ENCODE measurements around the gene ZNG1A.
"Not testable (repeated sequence)": the region's sequence is repeated elsewhere in the genome, so short reads cannot be mapped to it uniquely, and the experiment has no call there.

Gene ZNG1A

DNA sequence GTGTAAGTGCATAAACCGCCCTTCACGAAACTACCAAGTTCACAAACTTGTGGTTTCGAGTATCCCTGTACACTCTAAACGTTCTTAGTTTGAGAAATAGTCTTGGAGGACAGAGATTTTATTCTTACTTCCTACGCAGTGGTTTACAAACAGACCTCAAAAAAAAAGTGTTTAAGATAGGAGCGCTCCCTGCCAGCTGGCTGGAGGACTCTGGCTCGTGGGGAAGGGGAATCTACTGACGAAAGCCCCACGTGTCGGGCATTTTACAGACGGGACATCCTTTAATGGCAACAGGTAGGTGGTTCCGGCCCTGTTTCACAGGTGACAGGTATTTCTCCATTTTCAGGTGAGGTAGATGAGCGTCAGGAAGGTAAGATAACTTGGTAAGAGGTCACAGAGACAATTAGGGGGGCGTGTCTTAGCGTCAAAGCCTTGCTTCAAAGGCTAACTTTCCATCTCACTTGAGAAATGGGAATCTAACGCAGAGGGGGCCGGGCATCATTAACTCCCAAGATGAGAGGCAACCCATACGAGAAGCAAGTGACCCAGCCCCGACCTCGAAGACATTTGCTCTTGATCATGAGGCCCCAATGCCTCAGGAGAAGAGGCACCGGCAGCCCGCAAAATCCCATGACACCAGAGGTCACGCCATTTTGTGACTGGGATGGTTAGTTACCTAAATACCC, 573 bp downstream of the ZNG1A start:
- not testable (repeated sequence) for DNase-seq (ENCODE audit: low read depth in 2 of 2)

DNA sequence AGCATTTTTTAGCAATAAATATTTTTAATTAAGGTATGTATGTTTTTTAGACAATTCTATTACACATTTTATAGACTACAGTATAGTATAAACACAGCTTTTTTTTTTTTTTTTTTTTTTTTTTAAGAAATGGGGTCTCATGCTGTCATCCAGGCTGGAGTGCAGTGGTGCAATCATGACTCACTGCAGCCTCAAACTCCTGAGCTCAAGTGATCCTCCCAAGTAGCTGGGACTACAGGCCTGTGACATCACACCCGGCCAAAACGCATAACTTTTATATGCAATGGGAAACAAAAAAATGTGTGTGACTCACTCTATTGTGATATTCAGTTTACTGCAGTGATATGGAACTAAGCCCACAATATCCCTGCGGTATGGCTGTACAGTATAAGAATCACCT, 9.1 kb downstream of the ZNG1A start:
- DNase-seq (ENCODE audit: low read depth in 2 of 2) = not testable (repeated sequence)

DNA sequence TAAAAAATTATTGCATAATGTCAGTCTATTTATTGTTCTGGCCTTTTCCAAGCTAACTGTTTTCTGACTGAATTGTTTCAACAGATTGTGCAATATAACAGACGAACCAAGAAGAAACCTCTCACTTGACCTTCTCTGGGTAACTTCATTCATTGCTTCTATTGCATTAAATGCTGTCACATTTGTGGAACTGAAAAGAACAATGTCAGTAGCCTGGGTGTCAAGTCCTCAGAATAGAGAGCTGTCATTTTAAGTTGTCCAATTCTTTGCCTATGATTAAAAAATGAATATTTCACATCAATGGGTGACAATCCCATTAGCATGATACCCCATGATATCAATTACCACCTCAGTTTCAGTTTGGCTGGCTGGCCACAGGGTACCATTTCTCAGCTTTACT, 19.0 kb downstream of the ZNG1A start:
- DNase-seq (ENCODE audit: low read depth in 2 of 2) = not testable (repeated sequence)

DNA sequence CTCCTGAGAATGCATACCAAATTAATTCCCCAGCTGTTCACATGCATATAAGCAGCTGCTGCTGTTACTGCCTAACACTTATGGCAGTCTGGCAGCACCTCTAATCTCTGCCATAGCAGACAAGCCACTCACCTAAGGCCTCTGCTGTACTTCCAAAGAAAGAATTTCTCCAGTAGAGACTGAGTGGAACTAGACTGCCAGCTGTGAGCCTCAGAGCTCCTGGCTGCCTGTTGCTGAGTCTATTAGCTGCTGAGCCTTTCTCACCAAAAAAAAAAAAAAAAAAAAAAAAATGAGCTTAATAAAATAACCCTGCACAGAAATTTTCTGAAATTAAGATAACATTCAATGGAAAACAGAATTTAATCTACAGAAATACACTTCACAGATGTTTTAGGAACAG, 27.7 kb downstream of the ZNG1A start:
- DNase-seq (ENCODE audit: low read depth in 2 of 2) = not testable (repeated sequence)

DNA sequence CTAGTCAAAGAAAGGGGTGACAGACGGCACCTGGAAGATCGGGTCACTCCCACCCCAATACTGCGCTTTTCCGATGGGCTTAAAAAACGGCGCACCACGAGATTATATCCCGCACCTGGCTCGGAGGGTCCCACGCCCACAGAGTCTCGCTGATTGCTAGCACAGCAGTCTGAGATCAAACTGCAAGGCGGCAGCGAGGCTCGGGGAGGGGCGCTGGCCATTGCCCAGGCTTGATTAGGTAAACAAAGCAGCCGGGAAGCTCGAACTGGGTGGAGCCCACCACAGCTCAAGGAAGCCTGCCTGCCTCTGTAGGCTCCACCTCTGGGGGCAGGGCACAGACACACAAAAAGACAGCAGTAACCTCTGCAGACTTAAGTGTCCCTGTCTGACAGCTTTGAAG, 39.0 kb downstream of the ZNG1A start:
- DNase-seq (ENCODE audit: low read depth in 2 of 2) = not testable (repeated sequence)

DNA sequence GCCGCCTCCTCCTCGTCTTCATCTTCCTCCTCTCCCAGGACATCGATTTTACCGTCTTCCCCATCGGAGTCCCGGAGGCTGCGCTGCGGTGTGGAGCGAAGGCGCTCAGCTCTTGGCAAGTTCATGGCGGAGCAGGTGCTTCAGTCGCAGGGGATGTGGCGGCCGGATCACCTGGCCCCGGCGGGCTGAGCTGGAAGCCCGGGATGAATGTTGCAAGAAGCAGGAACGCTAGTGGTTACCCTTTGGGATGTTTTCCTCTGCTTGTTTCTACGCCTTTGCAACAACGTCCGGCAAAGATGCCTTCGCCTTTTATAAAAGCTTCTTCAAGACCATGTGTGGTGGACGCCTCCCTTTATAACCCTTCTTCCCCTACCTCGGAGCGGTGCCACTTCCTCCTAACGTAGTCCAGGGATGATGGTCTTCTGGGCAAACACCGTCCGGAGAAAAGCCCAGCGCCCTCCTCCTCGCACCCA, 60.8 kb downstream of the ZNG1A start, which contains the start of gene FOXD4:
TSS of gene FOXD4 (minus strand) at position 423 of the 473 bp plus-strand sequence. CDS start at position 125, 298 bp downstream.
- not testable (repeated sequence) for DNase-seq (ENCODE audit: low read depth in 2 of 2)

DNA sequence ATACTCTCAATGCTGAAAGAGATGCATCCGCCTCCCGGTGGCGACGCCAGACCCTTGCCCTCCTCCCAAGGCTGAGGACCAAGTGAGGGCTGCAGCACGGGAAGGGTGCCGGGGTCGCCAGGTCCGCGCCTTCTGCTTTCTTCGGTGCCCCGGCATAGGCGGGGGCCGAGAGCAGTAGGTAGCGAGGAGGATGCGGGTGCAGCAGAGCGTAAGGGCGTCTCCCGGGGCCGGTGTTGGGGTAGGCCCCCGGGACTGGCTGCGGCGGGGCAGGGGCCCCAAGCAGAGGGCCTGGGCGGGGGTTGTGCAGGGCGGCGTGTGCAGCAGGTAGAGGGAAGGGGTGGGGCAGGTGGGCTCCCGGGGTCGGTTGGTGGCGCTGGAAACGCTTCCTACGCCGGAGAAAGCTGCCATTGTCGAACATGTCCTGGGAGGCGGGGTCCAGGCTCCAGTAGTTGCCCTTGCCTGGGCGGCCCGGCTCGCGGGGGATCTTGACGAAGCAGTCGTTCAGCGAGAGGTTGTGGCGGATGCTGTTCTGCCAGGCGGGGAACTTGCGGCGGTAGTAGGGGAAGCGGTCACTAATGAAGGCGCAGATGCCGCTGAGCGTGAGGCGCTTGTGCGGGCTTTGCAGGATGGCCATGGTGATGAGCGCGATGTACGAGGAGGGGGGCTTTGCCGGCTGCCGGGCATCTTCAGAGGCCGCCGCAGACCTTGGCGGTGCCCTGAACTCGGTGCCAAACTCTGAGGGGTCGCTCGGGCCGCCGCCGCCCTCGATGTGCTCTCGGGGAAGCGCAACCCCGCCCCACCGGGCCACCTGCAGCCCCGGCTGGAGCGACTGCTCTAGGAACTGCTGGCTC, 61.5 kb downstream of the ZNG1A start:
- not testable (repeated sequence) for DNase-seq (ENCODE audit: low read depth in 2 of 2)

DNA sequence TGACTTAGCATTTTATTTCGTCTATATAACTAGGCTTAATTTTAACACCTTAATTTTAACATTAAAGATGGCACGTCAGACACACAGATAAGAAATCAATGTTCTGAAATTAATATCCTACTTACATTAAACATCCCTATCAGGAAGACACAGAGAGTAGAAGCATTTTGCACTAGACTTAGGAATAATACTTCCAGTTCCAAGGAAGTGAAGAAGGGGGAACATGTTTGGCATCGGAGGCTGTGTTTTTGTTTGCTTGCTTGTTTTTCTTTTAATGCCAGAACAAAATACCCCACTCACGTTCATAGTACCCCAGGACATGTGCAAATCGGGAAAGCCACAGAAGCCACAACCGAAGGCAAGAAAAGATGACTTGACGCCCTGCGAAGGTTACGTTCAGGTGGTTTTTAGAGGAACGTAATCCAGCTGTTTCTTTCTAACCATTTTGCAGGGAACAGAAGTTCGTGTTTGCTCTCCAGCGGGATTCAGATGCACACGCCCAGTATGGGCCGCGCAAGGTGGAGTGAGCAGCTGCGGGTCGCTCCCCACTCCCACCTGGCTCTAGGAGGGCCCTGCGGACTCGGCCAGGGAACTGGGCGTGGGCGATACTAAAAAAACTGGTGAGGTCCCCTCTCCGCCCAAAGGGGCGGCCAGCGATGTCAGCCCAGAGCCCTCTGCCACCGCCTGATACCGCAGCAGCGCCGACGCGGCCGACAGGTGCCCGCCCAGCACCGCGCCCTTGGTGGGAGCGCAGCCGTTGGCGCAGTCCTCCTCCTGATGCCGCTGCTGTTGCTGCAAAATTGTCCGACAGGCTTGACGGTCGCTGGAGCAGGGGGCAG, 62.4 kb downstream of the ZNG1A start:
- not testable (repeated sequence) for DNase-seq (ENCODE audit: low read depth in 2 of 2)

DNA sequence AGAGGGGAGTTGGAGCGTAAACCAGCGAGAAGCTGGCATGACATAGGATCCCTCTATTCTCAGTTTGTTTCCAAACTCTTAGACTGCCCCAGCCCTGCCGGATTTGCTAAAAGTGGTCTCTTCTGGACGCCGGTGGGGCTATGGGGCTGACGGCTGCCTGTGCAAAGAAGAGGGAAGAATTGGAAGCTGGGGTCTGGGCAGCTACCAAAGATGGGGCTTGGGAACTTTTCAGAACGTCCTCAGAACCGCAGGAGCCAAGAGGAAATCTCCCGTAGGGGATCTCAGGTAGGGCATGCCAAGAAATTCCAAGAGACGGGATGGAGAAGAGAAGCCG, 63.8 kb downstream of the ZNG1A start:
- DNase-seq (ENCODE audit: low read depth in 2 of 2) = not testable (repeated sequence)

DNA sequence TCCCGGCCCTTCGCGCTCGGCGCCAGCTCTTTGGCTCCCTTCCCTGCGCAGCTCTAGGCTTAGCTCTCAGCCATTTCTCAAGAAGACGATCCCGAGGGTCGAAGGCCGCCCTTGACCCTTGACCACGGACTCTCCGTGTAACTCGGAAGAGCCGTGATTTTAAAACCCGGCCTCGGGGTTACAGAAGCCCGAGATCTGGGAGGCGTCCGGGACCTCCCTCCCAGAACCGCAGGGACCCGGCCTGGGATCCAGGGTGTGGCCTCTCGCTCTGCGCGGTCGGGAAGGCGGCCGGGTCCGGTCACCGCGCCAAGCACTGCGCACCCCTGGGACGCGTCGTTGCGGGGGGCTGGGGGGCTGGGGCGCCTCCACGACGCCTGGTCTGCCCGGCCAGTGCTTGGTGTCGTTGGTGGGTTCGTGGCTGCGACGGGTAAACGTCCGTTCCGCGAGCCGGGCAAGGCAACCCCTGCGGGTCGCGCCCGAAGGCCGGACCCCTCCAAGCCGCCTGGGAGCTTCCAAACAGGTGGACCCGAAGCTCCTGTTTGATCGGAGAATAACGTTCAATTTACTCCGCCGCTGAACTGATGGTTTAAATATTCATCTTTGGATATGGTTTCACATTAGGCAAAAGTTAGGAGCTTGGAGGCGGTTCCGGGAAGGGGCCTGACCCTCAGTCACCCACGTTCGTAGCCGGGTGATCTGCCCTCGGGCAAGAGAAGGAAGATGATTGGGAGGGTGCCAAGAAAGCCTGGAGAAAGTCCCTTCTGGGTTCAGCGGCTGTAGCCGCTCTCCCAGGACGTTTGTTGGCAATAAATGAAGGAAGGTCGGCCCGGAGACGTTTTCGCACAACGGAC, 64.4 kb downstream of the ZNG1A start:
- DNase-seq (ENCODE audit: low read depth in 2 of 2) = not testable (repeated sequence)

DNA sequence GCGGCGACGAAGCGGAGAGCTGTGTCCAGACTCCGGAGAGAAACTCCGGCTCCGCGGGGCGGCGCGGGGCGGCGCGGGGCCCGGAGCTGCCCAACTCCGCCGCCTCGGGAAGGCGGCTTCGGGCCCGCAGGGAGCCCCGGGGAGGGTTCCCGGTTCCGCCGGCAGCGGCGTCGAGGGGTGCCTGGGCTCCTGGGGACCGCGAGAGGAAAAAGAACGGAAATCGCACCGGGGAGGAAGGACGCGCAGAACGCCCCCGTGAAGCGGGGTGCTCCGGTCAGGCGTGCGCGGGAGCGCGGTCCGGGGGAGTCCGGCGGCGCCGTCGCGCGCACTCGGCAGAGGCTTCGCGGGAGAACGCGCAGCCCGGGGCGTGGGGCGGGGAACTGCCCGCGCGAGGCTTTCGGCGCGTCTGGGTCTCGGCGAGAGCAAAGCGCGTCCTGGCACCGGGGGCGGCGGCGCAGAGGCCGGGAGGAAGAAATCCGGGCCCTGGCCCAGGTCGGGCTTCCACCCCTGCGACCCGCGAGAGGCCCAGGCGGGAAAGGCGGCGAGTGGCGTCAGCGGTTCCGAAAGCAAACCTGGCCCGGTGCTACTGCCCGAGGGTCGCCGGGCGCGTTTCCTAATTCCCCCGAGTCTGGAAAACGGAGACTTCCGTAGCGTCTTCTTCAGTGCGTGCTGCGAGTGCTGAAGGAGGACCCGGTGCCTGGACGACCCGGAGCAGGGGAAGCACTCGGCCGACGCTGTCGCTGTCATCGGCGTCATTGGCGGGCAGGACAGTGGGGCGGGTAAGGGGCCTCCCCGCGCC, 65.2 kb downstream of the ZNG1A start:
- not testable (repeated sequence) for DNase-seq (ENCODE audit: low read depth in 2 of 2)

DNA sequence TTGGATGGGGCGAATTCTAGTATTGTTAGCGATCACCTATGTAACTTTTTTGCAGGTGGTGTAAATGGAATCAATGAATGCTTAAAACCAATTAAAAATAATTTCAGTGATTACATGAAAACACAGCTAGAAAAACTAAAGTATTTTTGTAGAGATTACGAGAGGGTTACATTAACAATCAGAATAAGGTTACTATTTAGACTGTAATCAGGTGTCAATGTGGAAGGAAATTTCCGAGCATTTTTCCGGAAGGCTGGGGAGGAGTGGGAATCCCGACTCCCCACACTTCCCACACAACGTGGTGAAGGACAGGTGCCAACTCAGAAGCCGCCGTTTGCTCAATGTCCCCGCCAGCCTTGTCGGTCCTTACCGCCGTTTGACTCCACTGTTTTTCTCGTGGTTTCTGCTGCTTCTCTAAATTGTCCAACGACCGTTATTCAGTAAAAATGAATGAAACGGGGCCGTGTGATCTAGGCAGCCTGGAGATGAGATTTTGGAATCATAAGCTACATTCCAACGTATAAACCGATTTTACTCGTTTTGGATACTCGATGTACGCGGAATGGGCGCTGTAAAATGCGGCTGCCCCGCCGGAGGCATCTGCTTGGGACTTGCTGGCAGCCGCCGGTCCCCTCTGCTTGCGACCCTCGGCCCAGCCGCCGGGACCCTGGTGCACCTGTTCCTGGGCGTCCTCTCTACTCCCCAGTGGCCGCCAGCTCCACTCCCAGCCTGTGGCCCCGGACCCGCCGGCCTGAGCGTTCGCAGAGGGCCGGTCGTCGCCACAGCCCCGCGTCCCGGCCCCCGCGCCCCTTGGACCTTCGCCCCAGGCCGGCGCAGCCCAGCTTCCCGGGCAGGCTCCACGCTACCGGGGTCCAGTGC, 66.0 kb downstream of the ZNG1A start:
- DNase-seq (ENCODE audit: low read depth in 2 of 2) = not testable (repeated sequence)

DNA sequence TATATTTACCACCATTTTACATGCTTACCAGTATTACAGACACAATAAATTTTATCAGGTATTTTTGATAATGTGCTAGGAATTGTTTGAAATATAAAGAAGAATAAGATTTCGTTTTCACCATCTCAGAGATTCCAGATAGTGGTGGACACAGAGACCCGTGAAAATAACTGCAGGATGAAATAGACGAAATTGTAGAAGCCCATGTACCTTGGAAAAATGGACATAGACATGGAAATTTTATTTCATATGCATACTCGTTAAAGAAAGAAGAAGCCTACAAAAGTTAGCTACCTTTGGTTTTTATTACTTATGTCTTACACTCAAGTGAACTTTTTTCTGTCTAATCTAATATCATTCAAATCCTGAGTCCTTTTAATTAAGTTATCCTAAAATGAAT, 68.2 kb downstream of the ZNG1A start:
- DNase-seq (ENCODE audit: low read depth in 2 of 2) = not testable (repeated sequence)

DNA sequence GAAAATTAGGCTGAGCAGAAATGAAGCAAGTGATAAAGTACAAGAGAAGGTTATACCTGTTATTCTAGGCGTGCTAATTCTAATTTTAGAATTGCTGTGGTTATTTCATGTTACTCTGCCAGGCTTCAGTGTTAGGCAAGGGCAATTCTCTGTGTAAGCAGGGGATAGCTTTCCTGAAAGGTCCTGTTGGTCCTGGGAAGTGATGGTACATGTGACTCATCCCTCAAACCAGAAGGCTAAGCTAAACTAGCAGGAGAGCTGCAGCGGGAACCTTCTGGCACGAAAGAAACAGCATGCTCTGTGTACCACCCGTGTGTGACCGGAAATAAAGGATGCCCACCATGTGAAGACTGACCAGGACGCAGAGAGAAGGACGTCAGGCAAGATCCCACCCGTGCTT, 69.3 kb downstream of the ZNG1A start:
- DNase-seq (ENCODE audit: low read depth in 2 of 2) = not testable (repeated sequence)

DNA sequence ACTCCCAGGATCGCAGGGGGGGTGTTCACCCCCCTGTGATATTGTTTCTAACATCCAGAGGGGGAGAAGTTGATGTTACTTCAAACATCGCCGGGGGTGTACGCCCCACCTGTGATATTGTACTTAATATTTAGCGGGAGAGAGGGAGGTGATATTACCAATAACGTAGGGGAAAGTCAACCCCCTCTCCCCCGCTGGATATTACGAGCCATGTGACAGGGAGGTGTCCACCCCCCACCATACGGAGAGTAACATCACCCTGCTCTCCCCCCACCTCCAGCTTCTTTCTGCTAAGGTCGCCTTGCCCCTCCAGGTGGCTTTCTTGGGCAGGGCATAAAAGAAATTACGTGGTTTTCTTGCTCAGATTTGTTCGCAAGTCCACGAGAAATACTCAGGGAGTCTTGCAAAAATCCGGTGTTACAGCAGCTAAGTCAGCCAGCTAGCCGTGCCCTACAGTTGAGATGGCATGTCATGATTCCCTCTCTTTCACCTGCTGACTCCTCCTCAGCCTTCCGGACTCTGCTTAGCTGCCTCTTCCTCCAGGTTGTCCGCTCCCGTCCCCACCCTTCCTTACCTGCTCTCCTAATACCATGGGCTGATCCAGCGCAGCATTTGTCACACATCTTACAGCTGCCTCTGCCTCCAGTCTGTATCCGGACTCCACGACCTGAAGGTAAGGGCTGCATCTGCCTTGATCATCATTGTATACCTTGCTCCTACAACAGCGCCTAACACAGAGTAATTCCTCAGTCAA, 69.9 kb downstream of the ZNG1A start:
- not testable (repeated sequence) for DNase-seq (ENCODE audit: low read depth in 2 of 2)

DNA sequence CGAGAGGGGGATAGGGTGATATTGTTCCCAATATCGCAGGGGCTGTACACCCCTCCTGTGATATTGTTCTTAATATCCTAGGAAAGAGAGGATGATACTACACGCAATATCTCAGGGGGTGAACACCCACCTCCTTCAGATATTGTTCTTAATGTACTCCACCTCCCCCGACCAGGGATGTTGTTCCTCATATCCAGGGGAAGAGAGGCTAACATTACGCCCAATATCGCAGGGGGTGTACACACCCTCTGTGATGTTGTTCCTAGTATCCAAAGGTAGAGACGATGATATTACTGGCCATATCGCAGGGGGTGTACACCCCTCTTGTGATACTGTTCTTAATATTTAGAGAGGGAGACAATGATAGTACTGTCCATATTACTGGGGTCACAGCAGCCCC, 72.9 kb downstream of the ZNG1A start:
- not testable (repeated sequence) for DNase-seq (ENCODE audit: low read depth in 2 of 2)

DNA sequence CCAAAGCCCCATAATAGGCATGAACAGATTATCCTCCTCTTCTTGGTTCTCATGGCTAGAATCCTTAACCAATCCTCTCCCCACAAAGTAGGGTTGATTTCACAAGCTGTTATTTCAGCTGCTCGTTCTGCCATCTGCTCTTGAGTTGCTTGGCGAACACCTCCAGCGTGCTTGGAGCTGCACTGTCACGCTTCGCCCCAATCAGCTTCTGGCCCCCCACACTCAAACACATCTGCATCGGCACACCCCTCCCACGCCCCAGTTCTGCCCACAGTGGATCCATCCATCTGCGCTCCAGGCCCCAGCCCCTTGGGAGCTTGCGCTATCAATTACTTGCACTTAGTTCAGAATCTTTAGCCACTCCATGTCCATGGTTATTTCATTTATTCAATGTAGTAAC, 78.4 kb downstream of the ZNG1A start:
- not testable (repeated sequence) for DNase-seq (ENCODE audit: low read depth in 2 of 2)

DNA sequence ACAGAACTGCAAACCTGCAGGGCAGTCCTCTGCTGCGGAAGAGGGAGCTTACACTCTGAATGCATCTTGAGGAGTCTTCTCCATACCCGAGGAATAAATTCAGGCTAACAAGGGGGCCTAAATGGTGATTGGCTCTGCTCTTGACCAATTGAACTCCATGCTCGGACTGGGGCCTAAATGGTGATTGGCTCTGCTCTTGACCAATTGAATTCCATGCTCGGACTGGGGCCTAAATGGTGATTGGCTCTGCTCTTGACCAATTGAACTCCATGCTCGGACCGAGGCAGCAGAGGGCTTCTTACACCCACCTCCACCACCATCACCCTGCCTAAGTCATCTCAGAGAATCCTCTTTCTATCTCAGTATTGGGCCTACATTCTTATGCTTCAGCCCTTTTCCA, 79.0 kb downstream of the ZNG1A start:
- DNase-seq (ENCODE audit: low read depth in 2 of 2) = not testable (repeated sequence)
